Effector memory CD8-positive, alpha-beta T cell (primary cell): ENCODE data around the gene CPSF7.

Source experiments
- ATAC-seq: fragments of 150-1000 bp; cut with Tn5 transposase; replicated peaks from 2 replicates; pipeline ENCODE4 v1.10.0; 2021; ENCODE audit warnings: mild to moderate bottlenecking, moderate library complexity
- DNase-seq, 3 experiments: peaks; one replicate each; pipeline ENCODE4 v3.0.0; 2021
- H3K27ac Mint-ChIP-seq, 2 donors: one replicate each; pipeline ENCODE4 v1.8.0; 2022; ENCODE audit warnings: mild to moderate bottlenecking in 2 of 2, mixed read lengths in 2 of 2, moderate library complexity in 2 of 2
- H3K27me3 Mint-ChIP-seq, 2 donors: one replicate each; pipeline ENCODE4 v1.8.0; 2022; ENCODE audit warnings: mixed read lengths in 2 of 2
- H3K36me3 Mint-ChIP-seq: one replicate; pipeline ENCODE4 v1.8.0; 2022; ENCODE audit warnings: mild to moderate bottlenecking, moderate library complexity, mixed read lengths; ENCODE audit not compliant: insufficient read depth
- H3K4me1 Mint-ChIP-seq, 2 donors: one replicate each; pipeline ENCODE4 v1.8.0; 2022; ENCODE audit warnings: low read depth in 2 of 2, mixed read lengths in 2 of 2
- H3K4me3 Mint-ChIP-seq, 2 donors: one replicate each; pipeline ENCODE4 v1.8.0; 2022; ENCODE audit warnings: mild to moderate bottlenecking in 2 of 2, mixed read lengths in 2 of 2, moderate library complexity in 2 of 2
- H3K9me3 Mint-ChIP-seq, 2 donors: one replicate each; pipeline ENCODE4 v1.8.0; 2022; ENCODE audit warnings: mixed read lengths in 2 of 2

The CPSF7 gene

GRCh38 chr11:61425367-61426131 lies 4.2 kb downstream of the CPSF7 start:
- no peak overlapping the region for H3K4me3 Mint-ChIP-seq
- H3K27me3 Mint-ChIP-seq, result no peaks in the 10 kb centered on the region
- H3K4me1 Mint-ChIP-seq, result peaks cover 25 to 52% of the 10 kb centered on the region in 2 donors
- H3K9me3 Mint-ChIP-seq, result no peaks in the 10 kb centered on the region
- DNase-seq (no peak), ATAC-seq (no peak)
- peak overlapping the region; percentile 56 to 69 for H3K27ac Mint-ChIP-seq
- H3K36me3 Mint-ChIP-seq, result peaks cover 91% of the 10 kb centered on the region

- Mint-ChIP-seq H3K9me3 (no peaks in the 10 kb centered on the region), H3K4me3 (no peak overlapping the region), H3K27me3 (no peaks in the 10 kb centered on the region), H3K27ac (peak overlapping the region in 1 of 2 donors; percentile 64), H3K36me3 (peaks cover 89% of the 10 kb centered on the region), H3K4me1 (peaks cover 20 to 62% of the 10 kb centered on the region in 2 donors)
- DNase-seq (no peak), ATAC-seq (no peak)
These were observed 7.5 kb downstream of the CPSF7 start for GRCh38 chr11:61422226-61422625.

- no peaks in the 10 kb centered on the region for H3K9me3 Mint-ChIP-seq
- DNase-seq (no peak), ATAC-seq (no peak)
- H3K27ac Mint-ChIP-seq, result peak overlapping the region; percentile 2 to 63
- H3K27me3 Mint-ChIP-seq, result no peaks in the 10 kb centered on the region
- peaks cover 15 to 49% of the 10 kb centered on the region in 2 donors for H3K4me1 Mint-ChIP-seq
- peaks cover 85% of the 10 kb centered on the region for H3K36me3 Mint-ChIP-seq
- no peak overlapping the region for H3K4me3 Mint-ChIP-seq
These were observed 11.6 kb downstream of the CPSF7 start for GRCh38 chr11:61418136-61418535.

GRCh38 chr11:61417670-61418069 lies 12.1 kb downstream of the CPSF7 start:
- H3K27ac Mint-ChIP-seq, result peak overlapping the region; percentile 2 to 63
- no peak for ATAC-seq
- no peaks in the 10 kb centered on the region for H3K9me3 Mint-ChIP-seq
- H3K4me3 Mint-ChIP-seq, result no peak overlapping the region
- DNase-seq, result no peak
- peaks cover 14 to 47% of the 10 kb centered on the region in 2 donors for H3K4me1 Mint-ChIP-seq
- H3K27me3 Mint-ChIP-seq, result no peaks in the 10 kb centered on the region
- H3K36me3 Mint-ChIP-seq, result peaks cover 87% of the 10 kb centered on the region

DNA sequence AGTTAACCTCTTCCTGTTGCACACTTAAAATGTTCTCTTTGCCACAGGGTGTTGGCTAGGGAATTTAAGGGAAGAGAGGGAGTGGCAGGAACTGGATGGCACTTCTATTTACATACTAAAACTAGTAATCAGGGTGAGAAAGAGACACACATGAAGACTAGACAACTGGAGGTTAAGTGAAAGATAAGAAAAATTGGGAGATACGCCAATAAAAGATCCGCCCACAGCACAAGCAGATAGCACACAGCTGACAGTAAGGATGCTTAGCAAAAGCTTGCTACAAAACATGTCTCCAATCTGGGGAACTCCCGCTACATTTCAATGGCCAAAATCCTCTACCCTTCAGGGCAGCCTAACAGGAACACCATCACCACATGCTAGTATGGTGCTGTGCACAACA lies 12.8 kb downstream of the CPSF7 start:
- Mint-ChIP-seq H3K27me3 (no peaks in the 10 kb centered on the region), H3K4me3 (no peak overlapping the region), H3K4me1 (peaks cover 13 to 40% of the 10 kb centered on the region in 2 donors), H3K36me3 (peaks cover 87% of the 10 kb centered on the region), H3K27ac (no peak overlapping the region), H3K9me3 (no peaks in the 10 kb centered on the region)
- ATAC-seq (no peak), DNase-seq (no peak)

GRCh38 chr11:61415381-61415780 lies 14.4 kb downstream of the CPSF7 start:
- Mint-ChIP-seq H3K27ac (no peak overlapping the region), H3K27me3 (no peaks in the 10 kb centered on the region), H3K9me3 (no peaks in the 10 kb centered on the region), H3K4me3 (no peak overlapping the region), H3K36me3 (peaks cover 87% of the 10 kb centered on the region), H3K4me1 (peaks cover 11 to 30% of the 10 kb centered on the region in 2 donors)
- ATAC-seq (no peak), DNase-seq (no peak)

DNA sequence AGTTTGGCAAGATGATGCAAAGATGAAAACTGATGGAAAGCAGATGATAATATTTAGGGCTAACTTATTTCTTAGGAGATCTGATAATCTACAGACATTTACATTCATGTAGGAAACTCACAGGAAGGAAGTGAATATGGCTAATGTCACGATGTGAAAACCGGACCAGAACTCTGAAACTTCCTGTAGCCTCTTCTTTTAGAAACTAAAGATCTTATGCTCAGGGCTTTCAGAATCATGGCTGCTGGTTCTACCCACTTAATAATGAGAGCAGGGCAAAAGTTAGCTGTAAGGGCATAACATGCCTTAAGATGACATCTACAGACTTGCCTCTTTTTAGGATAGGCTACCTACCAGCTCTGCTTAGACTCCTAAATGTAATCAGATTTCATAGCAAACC lies 15.2 kb downstream of the CPSF7 start:
- no peak for DNase-seq
- H3K36me3 Mint-ChIP-seq, result peaks cover 85% of the 10 kb centered on the region
- no peak overlapping the region for H3K4me3 Mint-ChIP-seq
- H3K27me3 Mint-ChIP-seq, result no peaks in the 10 kb centered on the region
- H3K9me3 Mint-ChIP-seq, result no peaks in the 10 kb centered on the region
- peak overlapping the region; percentile 38 to 57 for H3K27ac Mint-ChIP-seq
- H3K4me1 Mint-ChIP-seq, result peaks cover 8 to 24% of the 10 kb centered on the region in 2 donors
- ATAC-seq, result no peak

- DNase-seq, result no peak
- Mint-ChIP-seq H3K4me3 (no peak overlapping the region), H3K9me3 (no peaks in the 10 kb centered on the region), H3K36me3 (peaks cover 85% of the 10 kb centered on the region), H3K4me1 (peaks cover 8 to 19% of the 10 kb centered on the region in 2 donors), H3K27me3 (no peaks in the 10 kb centered on the region), H3K27ac (peak overlapping the region; percentile 49 to 57)
- ATAC-seq, result no peak
These were observed 16.3 kb downstream of the CPSF7 start for GRCh38 chr11:61413496-61413895.

DNA sequence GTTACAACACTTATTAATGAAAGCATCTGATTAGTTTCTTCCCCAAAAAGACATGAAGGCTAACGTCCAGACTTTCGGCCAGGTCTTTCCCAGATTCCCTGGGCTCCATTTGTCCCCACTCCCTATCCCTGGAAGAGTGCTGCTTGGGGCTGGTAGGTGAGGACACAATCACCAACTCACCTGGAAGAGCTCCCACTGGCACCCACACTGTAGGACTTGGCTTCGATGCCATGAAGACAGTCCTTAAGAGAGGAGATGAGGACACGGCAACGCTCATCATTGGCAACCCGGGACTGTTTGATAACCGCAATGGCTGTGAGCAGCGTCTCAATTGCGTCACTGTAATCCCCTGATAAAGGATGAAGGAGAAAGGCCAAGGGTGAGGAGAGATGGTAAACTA lies 18.2 kb downstream of the CPSF7 start:
- no peaks in the 10 kb centered on the region for H3K27me3 Mint-ChIP-seq

GRCh38 chr11:61406991-61407728 lies 22.6 kb downstream of the CPSF7 start:
- ATAC-seq (no peak), DNase-seq (no peak)
- Mint-ChIP-seq H3K4me1 (peaks cover 3% of the 10 kb centered on the region in 2 donors), H3K36me3 (peaks cover 79% of the 10 kb centered on the region), H3K9me3 (no peaks in the 10 kb centered on the region), H3K27ac (peak overlapping the region in 1 of 2 donors; percentile 41), H3K4me3 (no peak overlapping the region), H3K27me3 (no peaks in the 10 kb centered on the region)

More for the DNA sequence above, 18.2 kb downstream of the CPSF7 start:
- Mint-ChIP-seq H3K27ac (no peak overlapping the region), H3K4me3 (no peak overlapping the region), H3K4me1 (peaks cover 3 to 4% of the 10 kb centered on the region in 2 donors), H3K9me3 (no peaks in the 10 kb centered on the region), H3K36me3 (peaks cover 97% of the 10 kb centered on the region)
- no peak for ATAC-seq
- no peak for DNase-seq

DNA sequence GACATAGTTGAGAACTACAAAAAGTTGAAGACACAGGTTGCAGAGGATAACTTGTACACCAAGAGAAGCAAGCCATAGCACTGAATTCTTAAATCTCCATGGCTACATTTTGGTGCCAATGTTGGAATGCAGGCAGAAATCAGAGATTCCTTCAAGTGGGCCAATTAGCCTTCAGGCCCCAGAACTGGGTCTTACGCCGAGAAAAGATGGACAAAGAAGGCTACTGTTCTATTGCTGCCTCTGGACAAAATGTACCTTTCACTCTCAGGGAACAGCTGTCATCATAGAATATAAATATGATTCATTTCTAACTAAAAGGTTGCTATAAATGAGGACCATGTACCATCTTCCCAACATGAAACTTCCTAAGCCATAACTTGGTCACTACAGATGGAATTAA lies 23.7 kb downstream of the CPSF7 start:
- H3K4me1 Mint-ChIP-seq, result peaks cover 3% of the 10 kb centered on the region in 2 donors
- no peak for ATAC-seq
- no peak for DNase-seq
- H3K27ac Mint-ChIP-seq, result peak overlapping the region in 1 of 2 donors; percentile 29
- no peaks in the 10 kb centered on the region for H3K9me3 Mint-ChIP-seq
- peaks cover 70% of the 10 kb centered on the region for H3K36me3 Mint-ChIP-seq
- no peaks in the 10 kb centered on the region for H3K27me3 Mint-ChIP-seq
- H3K4me3 Mint-ChIP-seq, result no peak overlapping the region

DNA sequence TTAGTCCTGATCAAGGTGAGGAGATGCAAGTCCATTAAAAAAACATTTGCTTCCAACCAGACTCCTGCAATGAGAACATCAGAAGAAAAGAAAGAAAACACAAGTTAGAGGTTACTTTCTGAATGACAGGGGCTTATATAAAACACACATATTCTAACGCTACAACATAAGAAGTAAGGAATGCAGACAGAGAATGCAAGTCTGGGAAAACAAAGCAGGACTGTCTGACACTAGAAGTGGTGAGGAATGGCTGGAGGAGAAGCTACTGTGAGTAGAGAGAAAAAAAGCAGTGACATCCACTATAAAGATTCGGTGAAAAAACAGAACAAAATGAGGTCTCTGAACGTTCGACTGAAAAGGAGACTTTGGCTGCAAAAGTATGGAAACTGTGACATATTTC lies 25.1 kb downstream of the CPSF7 start:
- DNase-seq, result no peak
- Mint-ChIP-seq H3K27me3 (no peaks in the 10 kb centered on the region), H3K4me1 (peaks cover 3 to 8% of the 10 kb centered on the region in 2 donors), H3K4me3 (no peak overlapping the region), H3K9me3 (no peaks in the 10 kb centered on the region), H3K27ac (peak overlapping the region in 1 of 2 donors; percentile 21), H3K36me3 (peaks cover 58% of the 10 kb centered on the region)
- ATAC-seq, result no peak

DNA sequence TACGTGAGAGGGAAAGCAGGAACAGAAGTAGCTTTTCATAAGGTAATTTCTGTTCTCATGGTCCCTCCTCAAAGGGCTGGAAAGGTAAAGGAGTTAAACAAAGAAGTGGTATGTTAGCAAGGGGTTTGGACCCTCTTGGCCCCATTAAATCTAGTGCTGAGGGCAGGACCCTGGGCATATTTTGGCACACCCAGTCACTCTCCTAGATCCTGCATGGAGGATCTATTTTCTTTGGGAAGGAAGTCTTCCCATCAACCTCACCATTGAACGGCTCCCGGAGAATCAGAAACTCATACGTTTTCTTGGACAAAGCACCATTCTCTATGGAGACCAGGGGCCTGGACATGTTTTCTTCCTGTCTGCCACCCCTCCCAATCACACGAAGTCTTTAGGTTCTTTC lies 25.7 kb downstream of the CPSF7 start:
- Mint-ChIP-seq H3K4me3 (no peak overlapping the region), H3K36me3 (peaks cover 58% of the 10 kb centered on the region), H3K9me3 (no peaks in the 10 kb centered on the region), H3K27me3 (no peaks in the 10 kb centered on the region), H3K27ac (peak overlapping the region in 1 of 2 donors; percentile 23), H3K4me1 (peaks cover 3 to 8% of the 10 kb centered on the region in 2 donors)
- ATAC-seq (no peak), DNase-seq (no peak)

GRCh38 chr11:61403658-61404057 lies 26.1 kb downstream of the CPSF7 start:
- H3K36me3 Mint-ChIP-seq, result peaks cover 56% of the 10 kb centered on the region
- peaks cover 3 to 8% of the 10 kb centered on the region in 2 donors for H3K4me1 Mint-ChIP-seq
- no peak for ATAC-seq
- H3K27ac Mint-ChIP-seq, result peak overlapping the region in 1 of 2 donors; percentile 23
- DNase-seq, result no peak
- no peak overlapping the region for H3K4me3 Mint-ChIP-seq
- H3K9me3 Mint-ChIP-seq, result no peaks in the 10 kb centered on the region
- no peaks in the 10 kb centered on the region for H3K27me3 Mint-ChIP-seq
